Kidney (tissue), 14 donors: ENCODE data around the gene EIF2S2. TPM values are rescaled to one million over a fixed set of nuclear protein-coding genes. Genes with fewer than 3 reads are reported as not detected.

Experiments
- DNase-seq, 5 donors: peaks; one replicate each; pipeline ENCODE4 v3.0.0-alpha.2; 2013 to 2020
- FAIRE-seq: peaks from 2 replicates; lab custom pipeline; 2012; peaks lifted over from hg19 to GRCh38; lab: Jason Lieb, UNC
- H3K27ac ChIP-seq, 2 donors: one replicate each; pipeline ENCODE4 v1.7.0; 2013; ENCODE audit warnings: low read depth in 2 of 2, low read length in 2 of 2, inconsistent platforms in 1 of 2
- H3K27me3 ChIP-seq: one replicate; pipeline ENCODE4 v1.7.1; 2013; ENCODE audit warnings: low read length, inconsistent platforms; ENCODE audit not compliant: control insufficient read depth, insufficient read depth
- H3K36me3 ChIP-seq, 3 donors: one replicate each; pipeline versions ENCODE4 v1.7.0 to v1.7.1; 2013; ENCODE audit warnings: low read length in 3 of 3, control low read depth in 1 of 3, inconsistent platforms in 1 of 3; ENCODE audit not compliant: insufficient read depth in 3 of 3, control insufficient read depth in 2 of 3
- H3K4me1 ChIP-seq, 3 donors: one replicate each; pipeline versions ENCODE4 v1.7.0 to v1.7.1; 2013; ENCODE audit warnings: low read length in 3 of 3, inconsistent platforms in 1 of 3, low read depth in 1 of 3; ENCODE audit not compliant: control insufficient read depth in 2 of 3, insufficient read depth in 2 of 3
- H3K4me3 ChIP-seq, 3 donors: one replicate each; pipeline versions ENCODE4 v1.7.0 to v1.8.1; 2013; ENCODE audit warnings: low read length in 3 of 3, control low read depth in 1 of 3, inconsistent platforms in 1 of 3
- H3K9ac ChIP-seq, 3 donors: one replicate each; pipeline versions ENCODE4 v1.7.0 to v1.7.1; 2013; ENCODE audit warnings: low read length in 3 of 3, control low read depth in 1 of 3, inconsistent platforms in 1 of 3
- H3K9me3 ChIP-seq, 3 donors: one replicate each; pipeline versions ENCODE4 v1.7.0 to v1.7.1; 2013; ENCODE audit warnings: low read length in 3 of 3, control low read depth in 1 of 3, inconsistent platforms in 1 of 3; ENCODE audit not compliant: control insufficient read depth in 2 of 3, insufficient read depth in 1 of 3
- intact Hi-C: fragments of 100-400 bp; cut with DNase I; formaldehyde crosslinking; loops from one replicate; pipeline ENCODE4 v1.11.1; 2022
- polyA plus RNA-seq: library from polyadenylated mRNA; stranded (reverse); fragments of 350-450 nt; fragmentation: Illumina TruSeq; extraction: RNeasy Lipid Tissue Mini Kit (QIAGEN cat#74804); gene quantifications from one replicate; pipeline ENCODE4 v1.2.3, GENCODE V29; 2014; ENCODE audit warnings: low read depth, low replicate concordance; ENCODE audit not compliant: insufficient read depth
- total RNA-seq: library from RNA; stranded (reverse); fragmentation: NEBNext Ultra II Directional; extraction: Animal tissue kit (Norgen Biotek cat#: 25700); gene quantifications from one replicate; pipeline ENCODE4 v1.2.1, GENCODE V29; 2021
- TF ChIP-seq, protein P1 (sequence below): IDR thresholded peaks from 3 replicates; pipeline ENCODE4 v1.5.1; 2012; ENCODE audit warnings: mild to moderate bottlenecking, moderate library complexity, borderline replicate concordance; ENCODE audit not compliant: insufficient read depth; ENCODE audit errors: extremely low read depth
- donor health status: control.
- donor health status: control.
- donor health status: control.
- donor health status: control.
- donor health status: control.
- donor health status: DM: yes; HTN: yes; CAD: no.
- donor health status: Normal renal cell carcinoma (clear cell type).

The EIF2S2 gene
- total and polyA plus RNA-seq, 2 donors from 2014 or later: 51.2 to 60.3 TPM

DNA sequence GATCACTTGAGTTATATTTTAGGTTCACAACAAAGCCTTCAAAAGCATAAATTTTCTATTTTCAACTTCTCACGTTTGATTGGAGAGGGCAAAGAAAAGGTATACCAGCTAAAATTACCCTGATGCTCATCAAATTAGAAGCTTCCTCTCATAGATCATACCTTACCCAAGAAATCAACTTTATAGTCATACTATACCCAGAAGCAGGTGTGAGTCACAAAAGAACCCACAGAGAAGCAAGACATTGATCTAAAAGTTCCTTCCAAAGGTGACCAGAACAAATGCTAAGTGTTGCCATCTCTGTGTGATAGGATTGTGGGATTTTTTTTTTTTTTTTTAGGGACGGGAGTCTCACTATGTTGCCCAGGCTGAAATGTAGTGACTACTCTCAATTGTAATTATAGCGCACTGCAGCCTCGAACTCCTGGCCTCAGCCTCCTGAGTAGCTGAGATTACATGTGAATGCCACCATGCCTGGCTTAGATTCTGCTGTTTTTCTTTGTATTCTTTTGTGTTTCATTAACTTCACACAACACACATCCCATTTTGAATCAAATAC, 3.3 kb downstream of the EIF2S2 start:
- H3K27ac ChIP-seq: no peak overlapping the region
- FAIRE-seq (no peak), DNase-seq (no peak)
- peaks cover 4 to 16% (median 12%) of the 10 kb centered on the region in 3 donors for H3K36me3 ChIP-seq
- TF ChIP-seq, protein P1, sequence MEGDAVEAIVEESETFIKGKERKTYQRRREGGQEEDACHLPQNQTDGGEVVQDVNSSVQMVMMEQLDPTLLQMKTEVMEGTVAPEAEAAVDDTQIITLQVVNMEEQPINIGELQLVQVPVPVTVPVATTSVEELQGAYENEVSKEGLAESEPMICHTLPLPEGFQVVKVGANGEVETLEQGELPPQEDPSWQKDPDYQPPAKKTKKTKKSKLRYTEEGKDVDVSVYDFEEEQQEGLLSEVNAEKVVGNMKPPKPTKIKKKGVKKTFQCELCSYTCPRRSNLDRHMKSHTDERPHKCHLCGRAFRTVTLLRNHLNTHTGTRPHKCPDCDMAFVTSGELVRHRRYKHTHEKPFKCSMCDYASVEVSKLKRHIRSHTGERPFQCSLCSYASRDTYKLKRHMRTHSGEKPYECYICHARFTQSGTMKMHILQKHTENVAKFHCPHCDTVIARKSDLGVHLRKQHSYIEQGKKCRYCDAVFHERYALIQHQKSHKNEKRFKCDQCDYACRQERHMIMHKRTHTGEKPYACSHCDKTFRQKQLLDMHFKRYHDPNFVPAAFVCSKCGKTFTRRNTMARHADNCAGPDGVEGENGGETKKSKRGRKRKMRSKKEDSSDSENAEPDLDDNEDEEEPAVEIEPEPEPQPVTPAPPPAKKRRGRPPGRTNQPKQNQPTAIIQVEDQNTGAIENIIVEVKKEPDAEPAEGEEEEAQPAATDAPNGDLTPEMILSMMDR: no peak
- H3K27me3 ChIP-seq: no peaks in the 10 kb centered on the region
- H3K4me1 ChIP-seq: peaks cover 6 to 16% (median 9%) of the 10 kb centered on the region in 3 donors
- intact Hi-C loops: no loop called here
- no peak overlapping the region for H3K4me3 ChIP-seq
- H3K9ac ChIP-seq: no peak overlapping the region
- H3K9me3 ChIP-seq: no peaks in the 10 kb centered on the region

DNA sequence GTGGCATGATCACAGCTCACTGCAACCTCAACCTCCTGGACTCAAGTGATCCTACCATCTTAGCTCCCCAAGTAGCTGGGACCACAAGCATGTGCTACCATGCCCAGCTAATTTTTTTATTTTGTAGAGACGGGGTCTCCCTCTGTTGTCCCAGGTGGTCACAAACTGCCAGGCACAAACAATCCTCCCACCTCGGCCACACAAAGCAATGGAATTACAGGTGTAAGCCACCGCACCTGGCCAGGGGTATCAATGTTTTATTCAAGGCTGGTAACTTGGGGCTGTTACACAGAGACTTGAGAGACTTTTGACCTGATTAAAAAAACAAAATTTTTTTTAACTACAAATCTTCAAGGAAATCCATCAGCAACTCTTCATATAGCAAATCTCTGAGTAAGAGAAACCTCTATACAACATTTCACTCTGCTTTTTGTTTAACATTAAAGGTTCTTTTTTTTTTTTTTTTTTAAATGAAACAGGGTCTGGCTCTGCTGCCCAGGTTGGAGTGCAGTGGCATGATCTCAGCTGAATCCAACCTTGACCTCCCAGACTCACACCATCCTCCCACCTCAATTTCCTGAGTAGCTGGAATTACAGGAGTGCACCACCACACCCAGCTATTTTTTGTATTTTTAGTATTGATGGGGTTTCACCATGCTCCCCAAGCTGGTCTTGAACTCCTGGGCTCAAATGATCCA, 5.9 kb downstream of the EIF2S2 start:
- peaks cover 6 to 16% (median 9%) of the 10 kb centered on the region in 3 donors for H3K4me1 ChIP-seq
- H3K36me3 ChIP-seq: peaks cover 4 to 26% (median 24%) of the 10 kb centered on the region in 3 donors

DNA sequence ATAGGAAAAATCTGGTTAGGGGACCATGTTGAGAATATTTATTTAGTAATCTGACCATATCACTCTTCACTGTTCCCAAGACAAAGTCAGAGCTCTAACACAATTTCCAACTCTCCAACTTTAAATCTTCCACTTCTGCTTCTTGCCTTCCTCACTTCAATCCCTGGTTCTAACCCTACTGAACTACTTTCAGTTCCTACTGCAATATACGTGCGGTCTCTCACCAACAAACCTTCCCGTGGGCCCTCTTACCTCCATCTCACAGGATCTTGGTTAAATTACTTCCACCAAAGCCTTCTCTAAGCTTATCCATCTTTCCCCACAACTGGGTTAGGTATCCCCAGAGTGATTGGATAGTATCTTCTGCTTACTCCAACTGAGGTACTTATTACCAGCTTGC, 8.0 kb downstream of the EIF2S2 start:
- DNase-seq (no peak), FAIRE-seq (no peak)
- Histone ChIP-seq H3K9ac (no peak overlapping the region), H3K36me3 (peaks cover 7 to 40% (median 31%) of the 10 kb centered on the region in 3 donors), H3K27ac (no peak overlapping the region), H3K9me3 (no peaks in the 10 kb centered on the region), H3K4me3 (no peak overlapping the region), H3K27me3 (no peaks in the 10 kb centered on the region), H3K4me1 (peaks cover 0 to 7% (median 0%) of the 10 kb centered on the region in 3 donors)
- TF ChIP-seq, protein P1: no peak
- intact Hi-C loops: no loop called here

More for the DNA sequence above, 5.9 kb downstream of the EIF2S2 start:
- H3K27ac ChIP-seq: no peak overlapping the region
- H3K9me3 ChIP-seq: no peaks in the 10 kb centered on the region
- H3K4me3 ChIP-seq: no peak overlapping the region
- DNase-seq: no peak
- H3K9ac ChIP-seq: no peak overlapping the region
- TF ChIP-seq, protein P1: no peak
- intact Hi-C loops: no loop called here
- no peak for FAIRE-seq
- no peaks in the 10 kb centered on the region for H3K27me3 ChIP-seq
